GM12878 (cell line): Measurements from ENCODE around the gene HACD3.

ENCODE experiments used
- ASH2L ChIP-seq: fragments of 300-600, 200-600 bp; sonication (generic); IDR thresholded peaks from 2 replicates; pipeline ENCODE4 v1.6.1; 2017; ENCODE audit warnings: low read depth, mild to moderate bottlenecking, borderline replicate concordance
- CTCF ChIP-seq, 3 experiments: IDR thresholded peaks in 2 of 3; conservative IDR thresholded peaks in 1 of 3; 2 replicates each; pipeline ENCODE4 v1.5.1; 2011; ENCODE audit warnings: low read depth in 3 of 3, low read length in 3 of 3, mild to moderate bottlenecking in 3 of 3, control low read depth in 2 of 3, moderate library complexity in 2 of 3, inconsistent platforms in 1 of 3, mixed read lengths in 1 of 3; ENCODE audit not compliant: control insufficient read depth in 2 of 3, insufficient read depth in 1 of 3; ENCODE audit errors: extremely low read depth in 1 of 3
- POLR2A ChIP-seq: IDR thresholded peaks from 2 replicates; pipeline ENCODE4 v1.6.1; 2011; ENCODE audit warnings: low read depth, mild to moderate bottlenecking, low read length

- TF ChIP-seq CTCF (IDR thresholded peaks at IDR 0.05 in 2 of 3, conservative IDR thresholded peaks at IDR 0.05 in 1 of 3; ENCODE audit: control insufficient read depth in 2 of 3, extremely low read depth in 1 of 3, insufficient read depth in 1 of 3, low read depth in 3 of 3, low read length in 3 of 3) (no peak), POLR2A (no peak), ASH2L (no peak)
Measured at GRCh38 chr15:65576664-65577063, 46.4 kb downstream of the HACD3 start.
